ENCODE measurements around the gene ZNF836.

The ZNF836 gene

DNA sequence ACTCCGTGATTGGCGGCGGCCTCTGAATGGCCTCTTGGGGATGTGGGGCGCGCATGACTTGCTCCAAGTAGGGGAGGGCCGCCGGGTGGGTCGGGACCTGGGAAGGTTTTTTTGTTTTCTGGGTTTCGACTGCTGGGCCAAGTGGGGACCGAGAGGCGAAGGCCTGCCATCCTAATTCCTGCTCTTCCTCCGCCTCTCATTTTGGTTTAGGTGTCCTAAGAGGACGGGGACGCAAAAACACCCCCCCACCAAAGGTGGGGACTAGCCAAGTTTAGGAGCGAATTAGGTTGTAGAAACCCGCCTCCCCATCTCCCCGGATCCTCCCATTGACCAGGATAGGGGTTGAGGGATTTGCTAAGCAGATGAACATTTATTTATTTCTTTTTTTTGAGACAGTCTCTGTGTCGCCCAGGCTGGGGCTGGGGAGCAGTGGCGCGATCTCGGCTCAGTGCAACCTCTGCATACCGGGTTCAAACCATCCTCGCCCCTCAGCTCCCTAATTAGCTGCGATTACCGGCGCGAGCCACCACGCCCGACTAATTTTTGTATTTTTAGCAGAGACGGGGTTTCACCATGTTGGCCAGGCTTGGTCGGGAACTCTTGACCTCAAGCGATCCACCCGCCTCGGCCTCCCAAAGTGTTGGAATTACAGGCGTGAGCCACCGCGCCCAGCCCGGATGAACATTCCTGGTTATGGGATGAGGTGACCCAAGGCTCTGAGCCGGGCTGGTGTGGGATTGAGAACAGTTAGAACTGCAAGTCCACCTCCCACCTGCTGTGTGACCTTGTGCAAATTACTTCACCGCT, 19.3 kb upstream of the ZNF836 start:
- Mint-ChIP-seq H3K27me3 (ENCODE audit: low read depth) (no peaks in the 10 kb centered on the region), H3K36me3 (ENCODE audit: low read depth) (peaks cover 37% of the 10 kb centered on the region), H3K27ac (peak overlapping the region; percentile 88 to 99 (median 97)), H3K4me1 (peaks cover 15% of the 10 kb centered on the region), H3K9me3 (no peaks in the 10 kb centered on the region), H3K4me3 (peak overlapping the region; percentile 91 to 95 (median 93))
- TF ChIP-seq, protein P1, sequence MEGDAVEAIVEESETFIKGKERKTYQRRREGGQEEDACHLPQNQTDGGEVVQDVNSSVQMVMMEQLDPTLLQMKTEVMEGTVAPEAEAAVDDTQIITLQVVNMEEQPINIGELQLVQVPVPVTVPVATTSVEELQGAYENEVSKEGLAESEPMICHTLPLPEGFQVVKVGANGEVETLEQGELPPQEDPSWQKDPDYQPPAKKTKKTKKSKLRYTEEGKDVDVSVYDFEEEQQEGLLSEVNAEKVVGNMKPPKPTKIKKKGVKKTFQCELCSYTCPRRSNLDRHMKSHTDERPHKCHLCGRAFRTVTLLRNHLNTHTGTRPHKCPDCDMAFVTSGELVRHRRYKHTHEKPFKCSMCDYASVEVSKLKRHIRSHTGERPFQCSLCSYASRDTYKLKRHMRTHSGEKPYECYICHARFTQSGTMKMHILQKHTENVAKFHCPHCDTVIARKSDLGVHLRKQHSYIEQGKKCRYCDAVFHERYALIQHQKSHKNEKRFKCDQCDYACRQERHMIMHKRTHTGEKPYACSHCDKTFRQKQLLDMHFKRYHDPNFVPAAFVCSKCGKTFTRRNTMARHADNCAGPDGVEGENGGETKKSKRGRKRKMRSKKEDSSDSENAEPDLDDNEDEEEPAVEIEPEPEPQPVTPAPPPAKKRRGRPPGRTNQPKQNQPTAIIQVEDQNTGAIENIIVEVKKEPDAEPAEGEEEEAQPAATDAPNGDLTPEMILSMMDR (IDR thresholded peaks at IDR 0.05; ENCODE audit: unreplicated experiment in 3 of 3) = no peak

DNA sequence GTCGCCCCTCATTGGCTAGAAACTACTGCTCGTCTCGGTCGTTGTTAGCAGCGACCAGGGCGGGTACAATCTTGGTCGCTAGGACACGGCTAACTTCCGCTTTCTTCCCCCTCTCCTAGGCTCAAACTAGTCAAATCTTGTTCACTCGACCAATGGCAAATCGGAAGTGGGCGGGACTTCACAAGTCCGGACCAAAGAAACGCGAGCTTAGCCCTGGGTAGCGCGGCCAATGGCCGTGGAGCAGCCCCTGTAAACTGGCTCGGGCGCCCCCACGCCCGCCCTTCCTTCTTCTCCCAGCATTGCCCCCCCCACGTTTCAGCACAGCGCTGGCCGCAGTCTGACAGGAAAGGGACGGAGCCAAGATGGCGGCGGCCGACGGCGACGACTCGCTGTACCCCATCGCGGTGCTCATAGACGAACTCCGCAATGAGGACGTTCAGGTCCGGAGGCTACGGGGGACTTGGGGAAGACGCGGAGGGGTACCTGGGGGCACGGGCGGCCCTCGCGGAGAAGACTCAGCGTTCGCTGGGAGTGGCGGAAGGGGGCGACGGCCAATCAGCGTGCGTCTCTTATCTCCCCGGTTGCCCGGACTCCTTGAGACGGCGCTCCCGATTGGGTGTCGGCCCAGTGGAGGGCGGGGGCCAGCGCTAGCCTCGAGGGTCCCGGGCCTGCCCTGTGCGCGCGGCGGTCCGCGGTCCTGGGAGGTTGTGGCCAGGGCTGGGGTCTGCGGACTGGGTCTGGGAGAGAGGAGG, 18.5 kb upstream of the ZNF836 start, which contains the start of gene PPP2R1A:
Gene PPP2R1A (plus strand): TSS at position 318 of the 752 bp plus-strand sequence. CDS start 45 bp downstream, at position 363.
- Mint-ChIP-seq H3K4me3 (peak within 1 kb of the TSS; percentile 91 to 95 (median 93)), H3K27ac (peak within 1 kb of the TSS; percentile 88 to 99 (median 97)), H3K27me3 (ENCODE audit: low read depth) (no peaks in the 10 kb centered on the region), H3K4me1 (peaks cover 15% of the 10 kb centered on the region), H3K36me3 (ENCODE audit: low read depth) (peaks cover 32% of the 10 kb centered on the region), H3K9me3 (no peaks in the 10 kb centered on the region)
- TF ChIP-seq, protein P1 (IDR thresholded peaks at IDR 0.05; ENCODE audit: unreplicated experiment in 3 of 3) = no peak

DNA sequence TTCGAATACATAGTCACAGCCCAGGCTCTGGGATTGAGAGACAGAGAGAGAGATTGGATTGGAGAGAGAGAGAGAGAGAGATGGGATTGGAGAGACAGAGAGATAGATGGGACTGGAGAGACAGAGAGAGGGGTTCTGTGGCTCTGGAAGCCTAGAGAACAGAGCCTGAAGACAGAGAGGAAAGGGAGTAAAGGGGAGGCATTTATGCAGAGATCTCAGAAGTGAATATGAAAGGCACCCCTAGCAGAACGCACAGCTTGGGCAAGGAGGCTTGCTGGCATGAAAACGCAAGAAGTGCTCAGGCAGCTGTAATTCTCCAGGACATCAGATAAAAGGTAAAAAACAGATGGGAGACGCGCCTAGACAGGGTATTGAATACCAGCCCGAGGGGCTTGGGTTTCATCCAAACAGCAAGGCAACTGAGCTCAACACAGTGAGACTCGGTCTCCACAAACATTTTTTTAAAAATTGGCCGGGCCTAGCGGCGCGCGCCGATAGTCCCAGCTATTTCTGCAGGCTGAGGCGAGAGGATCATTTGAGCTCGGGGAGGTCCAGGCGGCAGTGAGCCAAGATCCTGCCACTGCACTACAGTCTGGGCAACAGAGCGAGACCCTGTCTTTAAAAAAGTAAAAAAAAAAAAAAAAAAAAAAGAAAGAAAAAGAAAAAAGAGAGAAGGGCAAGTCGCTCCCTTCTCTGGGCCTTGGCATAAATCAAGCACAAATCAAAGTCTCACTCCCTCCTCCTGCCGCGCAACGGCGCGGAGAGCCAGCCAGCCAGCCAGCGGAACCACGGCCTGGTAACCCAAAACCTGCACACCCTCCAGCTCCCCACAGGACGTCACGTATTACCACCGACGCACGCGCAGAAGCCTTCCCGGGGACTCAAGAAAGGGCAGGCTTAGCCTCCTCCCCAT, 17.7 kb upstream of the ZNF836 start:
- Mint-ChIP-seq H3K36me3 (ENCODE audit: low read depth) (peaks cover 23% of the 10 kb centered on the region), H3K4me3 (peak overlapping the region; percentile 91 to 95 (median 93)), H3K27ac (peak overlapping the region; percentile 88 to 99 (median 97)), H3K9me3 (no peaks in the 10 kb centered on the region), H3K4me1 (peaks cover 15% of the 10 kb centered on the region), H3K27me3 (ENCODE audit: low read depth) (no peaks in the 10 kb centered on the region)
- TF ChIP-seq, protein P1 (IDR thresholded peaks at IDR 0.05; ENCODE audit: unreplicated experiment in 3 of 3) = no peak

DNA sequence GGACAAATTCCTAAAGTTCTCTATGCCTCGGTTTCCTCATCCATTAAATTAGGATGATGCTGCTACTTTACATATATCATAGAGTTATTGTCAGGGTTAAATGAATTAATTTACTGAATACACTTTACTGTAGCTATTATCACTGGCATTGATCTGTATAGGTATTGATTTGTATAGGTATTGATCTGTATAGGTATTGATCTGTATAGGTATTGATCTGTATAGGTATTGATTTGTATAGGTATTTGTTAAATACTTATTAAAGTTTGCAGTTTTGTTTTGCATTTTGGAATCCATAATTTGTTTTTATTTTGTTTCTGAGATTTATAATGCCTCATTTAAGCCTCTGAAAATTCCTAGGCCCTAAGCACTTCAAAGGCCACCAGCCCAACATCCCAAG, 16.0 kb upstream of the ZNF836 start:
- Mint-ChIP-seq H3K9me3 (no peaks in the 10 kb centered on the region), H3K4me1 (peaks cover 15% of the 10 kb centered on the region), H3K36me3 (ENCODE audit: low read depth) (peaks cover 10% of the 10 kb centered on the region), H3K27ac (peak overlapping the region in 1 of 3 experiments; percentile 55), H3K27me3 (ENCODE audit: low read depth) (no peaks in the 10 kb centered on the region), H3K4me3 (no peak overlapping the region)
- TF ChIP-seq, protein P1 (IDR thresholded peaks at IDR 0.05; ENCODE audit: unreplicated experiment in 3 of 3) = no peak

DNA sequence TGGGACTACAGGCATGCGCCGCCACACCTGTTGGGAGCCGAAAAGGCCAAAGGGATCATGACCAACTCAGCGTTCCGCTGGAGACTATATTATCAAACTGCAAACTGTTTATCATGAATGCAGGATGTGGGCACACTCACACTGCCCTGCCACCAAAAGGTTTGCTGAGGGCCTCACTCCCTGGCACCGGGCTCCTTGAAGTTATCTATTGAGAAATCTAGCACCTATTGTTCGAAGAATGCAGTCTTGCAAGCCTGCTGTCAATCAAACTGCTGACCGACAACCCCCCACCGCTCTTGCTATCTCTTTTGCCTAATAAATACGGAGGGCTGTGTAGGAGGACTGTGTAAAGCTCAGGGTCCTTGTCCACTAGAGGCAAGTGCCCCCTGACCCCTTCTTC, 5.2 kb upstream of the ZNF836 start:
- no peak overlapping the region for H3K27ac Mint-ChIP-seq
- H3K9me3 Mint-ChIP-seq = peaks cover 5% of the 10 kb centered on the region
- no peaks in the 10 kb centered on the region for H3K27me3 Mint-ChIP-seq (ENCODE audit: low read depth)
- TF ChIP-seq, protein P1 (IDR thresholded peaks at IDR 0.05; ENCODE audit: unreplicated experiment in 3 of 3) = no peak
- H3K4me1 Mint-ChIP-seq = peaks cover 7% of the 10 kb centered on the region
- H3K36me3 Mint-ChIP-seq (ENCODE audit: low read depth) = peaks cover 3% of the 10 kb centered on the region
- peak overlapping the region in 2 of 3 experiments; percentile 13 to 30 for H3K4me3 Mint-ChIP-seq

Measured in nephron (organoid).